Measurements from ENCODE around the gene SSH2. TPM values are rescaled to one million over a fixed set of nuclear protein-coding genes. Genes with fewer than 3 reads are reported as not detected.

SSH2 gene
- total and polyA plus RNA-seq, 9 donors = 14.7 to 27.4 (median 20.6) TPM

- H3K36me3 ChIP-seq (ENCODE audit: control insufficient read depth, insufficient read depth, low read length) = peaks cover 13% of the 10 kb centered on the region
- DNase-seq = no peak
- no peaks in the 10 kb centered on the region for H3K27me3 ChIP-seq (ENCODE audit: control insufficient read depth, insufficient read depth, low read length)
- H3K4me3 ChIP-seq (ENCODE audit: low read length) = no peak overlapping the region
- no peaks in the 10 kb centered on the region for H3K9me3 ChIP-seq (replicated peaks; ENCODE audit: control insufficient read depth, low read depth, low read length)
- H3K27ac ChIP-seq (ENCODE audit: low read length) = peak overlapping the region; percentile 70
- no peaks in the 10 kb centered on the region for H3K4me1 ChIP-seq (ENCODE audit: control insufficient read depth, insufficient read depth, low read length)
- WGBS (ENCODE audit: insufficient coverage) = 95% methylated on average over 2 of the region's 3 CpGs
These were observed 224.6 kb downstream of the SSH2 start for GRCh38 chr17:29705386-29705785.

- peak; percentile 41 for DNase-seq
- WGBS (ENCODE audit: insufficient coverage) = 29% methylated on average over 2 of the region's 2 CpGs
- H3K27me3 ChIP-seq (ENCODE audit: control insufficient read depth, insufficient read depth, low read length) = no peaks in the 10 kb centered on the region
- H3K9me3 ChIP-seq (replicated peaks; ENCODE audit: control insufficient read depth, low read depth, low read length) = no peaks in the 10 kb centered on the region
- H3K4me3 ChIP-seq (ENCODE audit: low read length) = no peak overlapping the region
- H3K4me1 ChIP-seq (ENCODE audit: control insufficient read depth, insufficient read depth, low read length) = peaks cover 9% of the 10 kb centered on the region
- peaks cover 20% of the 10 kb centered on the region for H3K36me3 ChIP-seq (ENCODE audit: control insufficient read depth, insufficient read depth, low read length)
- peak overlapping the region; percentile 42 for H3K27ac ChIP-seq (ENCODE audit: low read length)
These were observed 230.7 kb downstream of the SSH2 start for GRCh38 chr17:29699283-29699682.

GRCh38 chr17:29698837-29699236 is 231.2 kb downstream of the SSH2 start:
- H3K4me1 ChIP-seq (ENCODE audit: control insufficient read depth, insufficient read depth, low read length) = peaks cover 9% of the 10 kb centered on the region
- WGBS (ENCODE audit: insufficient coverage) = no CpG with 5 or more reads among the region's 1 CpG
- H3K27me3 ChIP-seq (ENCODE audit: control insufficient read depth, insufficient read depth, low read length) = no peaks in the 10 kb centered on the region

GRCh38 chr17:29698019-29698777 is 231.8 kb downstream of the SSH2 start:
- no peak for DNase-seq
- Histone ChIP-seq H3K36me3 (ENCODE audit: control insufficient read depth, insufficient read depth, low read length) (peaks cover 20% of the 10 kb centered on the region), H3K9me3 (replicated peaks; ENCODE audit: control insufficient read depth, low read depth, low read length) (no peaks in the 10 kb centered on the region), H3K4me3 (ENCODE audit: low read length) (no peak overlapping the region), H3K27ac (ENCODE audit: low read length) (peak overlapping the region; percentile 71), H3K27me3 (ENCODE audit: control insufficient read depth, insufficient read depth, low read length) (no peaks in the 10 kb centered on the region), H3K4me1 (ENCODE audit: control insufficient read depth, insufficient read depth, low read length) (peaks cover 9% of the 10 kb centered on the region)
- WGBS (ENCODE audit: insufficient coverage) = 100% methylated on average over 1 of the region's 6 CpGs

More at GRCh38 chr17:29698837-29699236, 231.2 kb downstream of the SSH2 start:
- H3K36me3 ChIP-seq (ENCODE audit: control insufficient read depth, insufficient read depth, low read length) = peaks cover 20% of the 10 kb centered on the region
- no peak for DNase-seq
- no peak overlapping the region for H3K4me3 ChIP-seq (ENCODE audit: low read length)
- H3K9me3 ChIP-seq (replicated peaks; ENCODE audit: control insufficient read depth, low read depth, low read length) = no peaks in the 10 kb centered on the region
- H3K27ac ChIP-seq (ENCODE audit: low read length) = peak overlapping the region; percentile 71

GRCh38 chr17:29697371-29697770 is 232.7 kb downstream of the SSH2 start:
- Histone ChIP-seq H3K4me1 (ENCODE audit: control insufficient read depth, insufficient read depth, low read length) (peaks cover 9% of the 10 kb centered on the region), H3K27ac (ENCODE audit: low read length) (no peak overlapping the region), H3K27me3 (ENCODE audit: control insufficient read depth, insufficient read depth, low read length) (no peaks in the 10 kb centered on the region), H3K36me3 (ENCODE audit: control insufficient read depth, insufficient read depth, low read length) (peaks cover 17% of the 10 kb centered on the region), H3K4me3 (ENCODE audit: low read length) (no peak overlapping the region), H3K9me3 (replicated peaks; ENCODE audit: control insufficient read depth, low read depth, low read length) (no peaks in the 10 kb centered on the region)
- DNase-seq = no peak
- WGBS (ENCODE audit: insufficient coverage) = no CpG with 5 or more reads among the region's 3 CpGs

GRCh38 chr17:29694918-29695563 is 235.0 kb downstream of the SSH2 start:
- 60% methylated on average over 1 of the region's 5 CpGs for WGBS (ENCODE audit: insufficient coverage)
- H3K4me1 ChIP-seq (ENCODE audit: control insufficient read depth, insufficient read depth, low read length) = peaks cover 9% of the 10 kb centered on the region

GRCh38 chr17:29693751-29694150 is 236.3 kb downstream of the SSH2 start:
- Histone ChIP-seq H3K27ac (ENCODE audit: low read length) (no peak overlapping the region), H3K27me3 (ENCODE audit: control insufficient read depth, insufficient read depth, low read length) (no peaks in the 10 kb centered on the region), H3K9me3 (replicated peaks; ENCODE audit: control insufficient read depth, low read depth, low read length) (no peaks in the 10 kb centered on the region), H3K4me1 (ENCODE audit: control insufficient read depth, insufficient read depth, low read length) (peaks cover 5% of the 10 kb centered on the region), H3K36me3 (ENCODE audit: control insufficient read depth, insufficient read depth, low read length) (peaks cover 7% of the 10 kb centered on the region), H3K4me3 (ENCODE audit: low read length) (no peak overlapping the region)
- no CpG with 5 or more reads among the region's 3 CpGs for WGBS (ENCODE audit: insufficient coverage)
- no peak for DNase-seq

More at GRCh38 chr17:29694918-29695563, 235.0 kb downstream of the SSH2 start:
- Histone ChIP-seq H3K27ac (ENCODE audit: low read length) (no peak overlapping the region), H3K36me3 (ENCODE audit: control insufficient read depth, insufficient read depth, low read length) (peaks cover 7% of the 10 kb centered on the region), H3K9me3 (replicated peaks; ENCODE audit: control insufficient read depth, low read depth, low read length) (no peaks in the 10 kb centered on the region), H3K27me3 (ENCODE audit: control insufficient read depth, insufficient read depth, low read length) (no peaks in the 10 kb centered on the region), H3K4me3 (ENCODE audit: low read length) (no peak overlapping the region)
- DNase-seq = no peak

GRCh38 chr17:29687596-29687995 is 242.4 kb downstream of the SSH2 start:
- Histone ChIP-seq H3K4me3 (ENCODE audit: low read length) (no peak overlapping the region), H3K27me3 (ENCODE audit: control insufficient read depth, insufficient read depth, low read length) (no peaks in the 10 kb centered on the region), H3K4me1 (ENCODE audit: control insufficient read depth, insufficient read depth, low read length) (peaks cover 6% of the 10 kb centered on the region), H3K27ac (ENCODE audit: low read length) (no peak overlapping the region), H3K9me3 (replicated peaks; ENCODE audit: control insufficient read depth, low read depth, low read length) (no peaks in the 10 kb centered on the region), H3K36me3 (ENCODE audit: control insufficient read depth, insufficient read depth, low read length) (no peaks in the 10 kb centered on the region)
- DNase-seq = peak; percentile 81
- no CpG with 5 or more reads among the region's 2 CpGs for WGBS (ENCODE audit: insufficient coverage)

DNA sequence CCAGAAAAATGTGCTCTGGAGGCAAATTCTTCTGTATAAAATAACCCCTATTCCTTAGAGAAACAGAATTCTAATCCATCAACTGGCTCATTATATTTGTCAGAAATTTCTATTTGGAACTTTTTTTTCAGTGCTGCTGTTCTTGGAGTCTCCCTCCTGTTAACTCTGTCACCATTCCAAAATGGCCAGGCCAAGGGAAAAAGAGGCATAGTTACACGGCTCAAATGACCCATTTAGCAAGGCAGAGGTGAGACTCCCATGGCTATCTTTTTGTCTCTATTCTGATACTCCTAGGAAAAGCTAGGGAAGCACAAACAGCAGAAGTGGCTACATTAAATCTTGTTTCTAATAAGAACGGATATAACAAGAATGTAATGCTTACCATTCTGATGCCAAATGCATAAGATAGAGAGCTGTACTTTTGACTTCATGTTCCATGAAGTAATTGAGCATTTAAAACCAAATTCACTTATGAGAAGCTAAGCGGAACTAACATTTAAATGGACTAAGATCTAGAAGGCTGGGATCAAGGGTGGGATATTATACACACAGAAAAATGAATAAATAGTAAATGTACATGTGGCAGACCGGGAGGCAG is 242.9 kb downstream of the SSH2 start:
- no CpG with 5 or more reads among the region's 4 CpGs for WGBS (ENCODE audit: insufficient coverage)
- no peaks in the 10 kb centered on the region for H3K9me3 ChIP-seq (replicated peaks; ENCODE audit: control insufficient read depth, low read depth, low read length)
- no peak overlapping the region for H3K4me3 ChIP-seq (ENCODE audit: low read length)
- DNase-seq = peak; percentile 61
- H3K36me3 ChIP-seq (ENCODE audit: control insufficient read depth, insufficient read depth, low read length) = no peaks in the 10 kb centered on the region
- H3K4me1 ChIP-seq (ENCODE audit: control insufficient read depth, insufficient read depth, low read length) = peaks cover 9% of the 10 kb centered on the region
- H3K27ac ChIP-seq (ENCODE audit: low read length) = peak overlapping the region; percentile 24
- no peaks in the 10 kb centered on the region for H3K27me3 ChIP-seq (ENCODE audit: control insufficient read depth, insufficient read depth, low read length)

DNA sequence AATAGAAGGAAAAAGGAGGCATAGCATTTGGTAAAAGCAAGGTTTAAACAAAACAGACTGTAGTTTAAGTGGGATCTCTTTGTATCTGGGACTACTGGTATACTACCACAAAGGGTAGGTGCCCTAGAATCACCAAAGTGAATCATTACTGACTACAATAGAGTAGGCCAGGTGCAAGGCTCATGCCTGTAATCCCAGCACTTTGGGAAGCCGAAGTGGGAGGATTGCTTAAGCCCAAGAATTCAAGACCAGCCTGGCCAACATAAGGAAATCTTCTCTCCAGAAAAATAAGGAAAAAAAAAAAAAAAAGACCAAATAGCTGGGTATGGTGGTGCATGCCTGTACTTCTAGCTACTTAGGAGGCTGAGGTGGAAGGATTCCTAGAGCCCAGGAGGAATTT is 246.5 kb downstream of the SSH2 start:
- Histone ChIP-seq H3K9me3 (replicated peaks; ENCODE audit: control insufficient read depth, low read depth, low read length) (no peaks in the 10 kb centered on the region), H3K4me1 (ENCODE audit: control insufficient read depth, insufficient read depth, low read length) (peaks cover 9% of the 10 kb centered on the region), H3K27ac (ENCODE audit: low read length) (peak overlapping the region; percentile 14), H3K27me3 (ENCODE audit: control insufficient read depth, insufficient read depth, low read length) (no peaks in the 10 kb centered on the region), H3K36me3 (ENCODE audit: control insufficient read depth, insufficient read depth, low read length) (peaks cover 4% of the 10 kb centered on the region), H3K4me3 (ENCODE audit: low read length) (no peak overlapping the region)
- WGBS (ENCODE audit: insufficient coverage) = no CpG with 5 or more reads among the region's 1 CpG
- no peak for DNase-seq

Data from muscle of leg (tissue), 11 donors.